Astrocyte (in vitro differentiated cells and primary cell): Measurements from ENCODE around the gene KMT5C. TPM values are rescaled to one million over a fixed set of nuclear protein-coding genes. Genes with fewer than 3 reads are reported as not detected.

Experiments used
- DNase-seq: peaks from one replicate; pipeline ENCODE4 v3.0.0-alpha.2; 2010; ENCODE audit warnings: low read depth
- FAIRE-seq: peaks from 2 replicates; lab custom pipeline; 2011; peaks lifted over from hg19 to GRCh38; lab: Jason Lieb, UNC
- H2AFZ ChIP-seq: 2 replicates; pipeline ENCODE4 v1.6.0; 2012; ENCODE audit warnings: low read depth, low read length, inconsistent platforms
- H3K27ac ChIP-seq: 2 replicates; pipeline ENCODE4 v1.5.1; 2011; ENCODE audit warnings: low read depth, low read length, inconsistent platforms
- H3K27me3 ChIP-seq: 2 replicates; pipeline ENCODE4 v1.6.0; 2011; ENCODE audit warnings: low read length, inconsistent platforms; ENCODE audit not compliant: insufficient read depth
- H3K36me3 ChIP-seq: 2 replicates; pipeline ENCODE4 v1.5.1; 2011; ENCODE audit warnings: low read length, inconsistent platforms; ENCODE audit not compliant: insufficient read depth
- H3K4me1 ChIP-seq: 2 replicates; pipeline ENCODE4 v1.5.1; 2011; ENCODE audit warnings: low read length, inconsistent platforms; ENCODE audit not compliant: insufficient read depth
- H3K4me2 ChIP-seq: 2 replicates; pipeline ENCODE4 v1.6.0; 2012; ENCODE audit warnings: low read length, inconsistent platforms
- H3K4me3 ChIP-seq: 2 replicates; pipeline ENCODE4 v1.5.1; 2011; ENCODE audit warnings: low read depth, mild to moderate bottlenecking, low read length, inconsistent platforms; ENCODE audit not compliant: insufficient read depth
- H3K79me2 ChIP-seq: 2 replicates; pipeline ENCODE4 v1.6.0; 2012; ENCODE audit warnings: mild to moderate bottlenecking, low read length, inconsistent platforms; ENCODE audit not compliant: insufficient read depth
- H3K9ac ChIP-seq: 2 replicates; pipeline ENCODE4 v1.6.0; 2012; ENCODE audit warnings: mild to moderate bottlenecking, low read length, inconsistent platforms
- H3K9me3 ChIP-seq: 2 replicates; pipeline ENCODE4 v1.5.1; 2012; ENCODE audit warnings: low read depth, mild to moderate bottlenecking, low read length, inconsistent platforms; ENCODE audit not compliant: insufficient read depth
- H4K20me1 ChIP-seq: 2 replicates; pipeline ENCODE4 v1.6.0; 2012; ENCODE audit warnings: low read length, inconsistent platforms; ENCODE audit not compliant: insufficient read depth
- H3K27ac Mint-ChIP-seq: one replicate; pipeline ENCODE4 v1.8.0; 2021; ENCODE audit warnings: mild to moderate bottlenecking, mixed read lengths; ENCODE audit not compliant: unreplicated experiment
- H3K27me3 Mint-ChIP-seq: one replicate; pipeline ENCODE4 v1.8.0; 2021; ENCODE audit warnings: low read depth, mixed read lengths; ENCODE audit not compliant: unreplicated experiment
- H3K36me3 Mint-ChIP-seq: one replicate; pipeline ENCODE4 v1.8.0; 2021; ENCODE audit warnings: low read depth, mixed read lengths; ENCODE audit not compliant: unreplicated experiment
- H3K4me1 Mint-ChIP-seq: one replicate; pipeline ENCODE4 v1.8.0; 2021; ENCODE audit warnings: low read depth, mixed read lengths; ENCODE audit not compliant: unreplicated experiment
- H3K4me3 Mint-ChIP-seq: one replicate; pipeline ENCODE4 v1.8.0; 2021; ENCODE audit warnings: mild to moderate bottlenecking, moderate library complexity, mixed read lengths; ENCODE audit not compliant: unreplicated experiment
- H3K9me3 Mint-ChIP-seq: one replicate; pipeline ENCODE4 v1.8.0; 2021; ENCODE audit warnings: mild to moderate bottlenecking, mixed read lengths; ENCODE audit not compliant: unreplicated experiment
- EZH2 ChIP-seq: IDR thresholded peaks from 2 replicates; pipeline ENCODE4 v1.6.1; 2012; ENCODE audit warnings: mild to moderate bottlenecking, low read length, inconsistent platforms; ENCODE audit not compliant: insufficient read depth
- total RNA-seq: library from RNA; stranded (reverse); gene quantifications from 2 replicates; pipeline ENCODE4 v1.2.1, GENCODE V29; 2021
- TF ChIP-seq, protein P1 (sequence below): IDR thresholded peaks from 2 replicates; pipeline ENCODE4 v1.5.1; 2011; ENCODE audit warnings: low read depth, mild to moderate bottlenecking, inconsistent platforms, low read length, moderate library complexity; ENCODE audit not compliant: insufficient read depth

KMT5C gene
- total RNA-seq, 1 donor from 2014 or later, result 14.6 TPM

DNA sequence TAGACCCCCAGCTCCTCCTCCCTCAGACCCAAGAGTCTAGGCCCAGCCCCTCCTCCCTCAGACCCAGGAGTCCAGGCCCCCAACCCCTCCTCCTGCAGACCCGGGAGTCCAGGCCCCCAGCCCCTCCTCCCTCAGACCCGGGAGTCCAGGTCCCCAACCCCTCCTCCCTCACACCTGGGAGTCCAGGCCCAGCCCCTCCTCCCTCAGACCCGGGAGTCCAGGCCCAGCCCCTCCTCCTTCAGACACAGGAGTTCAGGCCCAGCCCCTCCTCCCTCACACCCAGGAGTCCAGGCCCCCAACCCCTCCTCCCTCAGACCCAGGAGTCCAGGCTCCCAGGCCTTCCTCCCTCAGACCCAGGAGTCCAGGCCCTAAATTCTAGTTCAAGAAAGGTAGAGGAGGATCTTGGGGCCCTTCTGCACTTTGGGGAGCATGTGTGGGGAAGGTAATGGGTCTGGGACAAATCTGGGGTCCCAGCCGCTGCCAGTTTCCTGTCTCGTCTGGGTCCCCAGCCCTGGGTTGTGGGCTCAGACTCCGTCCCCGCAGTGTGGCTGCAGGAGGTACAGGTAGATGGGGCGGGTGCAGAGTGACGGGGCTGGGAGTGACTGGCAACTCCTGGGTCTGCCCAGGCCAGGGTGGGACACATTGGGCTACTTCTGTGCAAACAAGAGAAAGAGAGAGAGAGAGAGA lies 33.8 kb downstream of the KMT5C start:
- no peak for FAIRE-seq

GRCh38 chr19:55373993-55374757 lies 34.5 kb downstream of the KMT5C start:
- Mint-ChIP-seq H3K9me3 (no peaks in the 10 kb centered on the region), H3K4me1 (peaks cover 26% of the 10 kb centered on the region)
- FAIRE-seq, result no peak

More for the DNA sequence above, 33.8 kb downstream of the KMT5C start:
- H3K36me3 Mint-ChIP-seq, result no peaks in the 10 kb centered on the region
- no peak for DNase-seq
- Histone ChIP-seq H3K36me3 (no peaks in the 10 kb centered on the region), H3K4me3 (no peak overlapping the region), H2AFZ (peak overlapping the region; percentile 73), H3K27ac (peak overlapping the region; percentile 82), H3K4me2 (peak overlapping the region; percentile 70), H3K4me1 (peaks cover 55% of the 10 kb centered on the region), H3K9ac (peak overlapping the region; percentile 73), H3K9me3 (no peaks in the 10 kb centered on the region), H4K20me1 (peaks cover 6% of the 10 kb centered on the region), H3K27me3 (no peaks in the 10 kb centered on the region), H3K79me2 (peaks cover 16% of the 10 kb centered on the region)
- TF ChIP-seq, protein P1, sequence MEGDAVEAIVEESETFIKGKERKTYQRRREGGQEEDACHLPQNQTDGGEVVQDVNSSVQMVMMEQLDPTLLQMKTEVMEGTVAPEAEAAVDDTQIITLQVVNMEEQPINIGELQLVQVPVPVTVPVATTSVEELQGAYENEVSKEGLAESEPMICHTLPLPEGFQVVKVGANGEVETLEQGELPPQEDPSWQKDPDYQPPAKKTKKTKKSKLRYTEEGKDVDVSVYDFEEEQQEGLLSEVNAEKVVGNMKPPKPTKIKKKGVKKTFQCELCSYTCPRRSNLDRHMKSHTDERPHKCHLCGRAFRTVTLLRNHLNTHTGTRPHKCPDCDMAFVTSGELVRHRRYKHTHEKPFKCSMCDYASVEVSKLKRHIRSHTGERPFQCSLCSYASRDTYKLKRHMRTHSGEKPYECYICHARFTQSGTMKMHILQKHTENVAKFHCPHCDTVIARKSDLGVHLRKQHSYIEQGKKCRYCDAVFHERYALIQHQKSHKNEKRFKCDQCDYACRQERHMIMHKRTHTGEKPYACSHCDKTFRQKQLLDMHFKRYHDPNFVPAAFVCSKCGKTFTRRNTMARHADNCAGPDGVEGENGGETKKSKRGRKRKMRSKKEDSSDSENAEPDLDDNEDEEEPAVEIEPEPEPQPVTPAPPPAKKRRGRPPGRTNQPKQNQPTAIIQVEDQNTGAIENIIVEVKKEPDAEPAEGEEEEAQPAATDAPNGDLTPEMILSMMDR, result no peak
- no peak for TF ChIP-seq EZH2
- H3K9me3 Mint-ChIP-seq, result no peaks in the 10 kb centered on the region
- peak overlapping the region; percentile 64 for H3K4me3 Mint-ChIP-seq
- H3K27me3 Mint-ChIP-seq, result no peaks in the 10 kb centered on the region
- H3K4me1 Mint-ChIP-seq, result peaks cover 26% of the 10 kb centered on the region
- peak overlapping the region; percentile 93 for H3K27ac Mint-ChIP-seq

More at GRCh38 chr19:55373993-55374757, 34.5 kb downstream of the KMT5C start:
- TF ChIP-seq, protein P1, result no peak
- no peak for TF ChIP-seq EZH2
- Mint-ChIP-seq H3K27ac (peak overlapping the region; percentile 93), H3K36me3 (no peaks in the 10 kb centered on the region), H3K4me3 (peak overlapping the region; percentile 64), H3K27me3 (no peaks in the 10 kb centered on the region)
- Histone ChIP-seq H3K79me2 (peaks cover 8% of the 10 kb centered on the region), H2AFZ (peak overlapping the region; percentile 73), H3K36me3 (no peaks in the 10 kb centered on the region), H4K20me1 (no peaks in the 10 kb centered on the region), H3K27me3 (no peaks in the 10 kb centered on the region), H3K4me2 (peak overlapping the region; percentile 70), H3K27ac (peak overlapping the region; percentile 82), H3K4me1 (peaks cover 49% of the 10 kb centered on the region), H3K9ac (peak overlapping the region; percentile 73), H3K4me3 (peak overlapping the region; percentile 10), H3K9me3 (no peaks in the 10 kb centered on the region)
- DNase-seq, result no peak
